ENCODE measurements around the gene KIF26B. TPM values are rescaled to one million over a fixed set of nuclear protein-coding genes. Genes with fewer than 3 reads are reported as not detected.

KIF26B gene
- total and polyA plus RNA-seq, 10 of the 15 experiments (the other 5 are each of a cell fraction or from before 2014, with no cell fraction given): 0.35 to 11.6 (median 2.2) TPM

DNA sequence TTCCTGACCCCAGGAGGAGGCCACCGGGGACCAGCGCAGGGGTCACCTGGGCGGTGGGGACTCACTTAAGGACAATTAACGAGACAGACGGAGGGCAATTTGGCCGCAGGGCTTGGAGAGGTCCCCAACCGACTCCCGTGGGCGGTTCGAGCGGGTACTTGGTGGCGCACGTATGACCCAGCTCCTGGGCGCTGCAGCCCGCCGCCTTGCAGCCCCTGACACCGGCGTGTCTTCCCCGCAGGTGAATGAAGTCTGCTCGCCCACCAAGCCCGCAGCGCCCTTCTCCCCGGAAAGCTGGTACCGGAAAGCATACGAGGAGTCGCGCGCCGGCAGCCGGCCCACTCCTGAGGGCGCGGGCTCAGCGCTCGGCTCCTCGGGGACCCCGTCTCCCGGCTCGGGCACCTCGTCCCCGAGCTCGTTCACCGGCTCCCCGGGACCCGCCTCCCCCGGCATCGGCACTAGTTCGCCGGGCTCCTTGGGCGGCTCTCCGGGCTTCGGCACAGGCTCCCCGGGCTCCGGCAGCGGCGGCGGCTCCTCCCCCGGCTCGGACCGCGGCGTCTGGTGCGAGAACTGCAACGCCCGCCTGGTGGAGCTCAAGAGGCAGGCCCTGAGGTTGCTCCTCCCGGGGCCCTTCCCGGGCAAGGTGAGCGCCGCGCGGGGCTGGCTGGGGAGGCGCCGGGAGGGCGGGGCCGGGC is 1.4 kb downstream of the KIF26B start:
- Histone ChIP-seq H2AFZ (ENCODE audit: control insufficient read depth, low read depth, low read length) (peak overlapping the region; percentile 76), H3K27me3 (replicated peaks in 1 of 2; ENCODE audit: control insufficient read depth in 2 of 2, insufficient read depth in 2 of 2, low read length in 1 of 2) (peaks cover 12 to 26% of the 10 kb centered on the region in 2 experiments), H3K27ac (ENCODE audit: control insufficient read depth, insufficient read depth) (no peak overlapping the region), H3K4me2 (ENCODE audit: control insufficient read depth, insufficient read depth) (peak overlapping the region; percentile 88), H3K36me3 (ENCODE audit: control insufficient read depth in 2 of 2, insufficient read depth in 2 of 2, low read length in 1 of 2) (no peaks in the 10 kb centered on the region), H3K9ac (ENCODE audit: control insufficient read depth, insufficient read depth, low read length) (no peak overlapping the region), H3K79me2 (ENCODE audit: control insufficient read depth, insufficient read depth, low read length) (no peaks in the 10 kb centered on the region), H4K20me1 (ENCODE audit: control insufficient read depth, insufficient read depth) (no peaks in the 10 kb centered on the region; the same call in 1 of the 2 replicates), H3K9me3 (replicated peaks; ENCODE audit: control insufficient read depth, insufficient read depth, low read length) (peaks cover 2% of the 10 kb centered on the region; the same call in 1 of the 3 replicates), H3K4me3 (peak overlapping the region; percentile 50), H3K4me1 (ENCODE audit: control insufficient read depth, insufficient read depth, low read length) (peaks cover 18% of the 10 kb centered on the region)
- peak; percentile 96 for ATAC-seq
- ChIA-PET SMC1A (ENCODE audit: uncharacterized antibody, unreplicated experiment) (interaction anchor here (0.8 to 1.2 kb wide), 3 partner anchors 785 to 1413 kb away, joined by 3 read pairs; no protein-coding TSS in a partner anchor), CTCF (interaction anchor here (1.1 to 1.4 kb wide), 5 partner anchors 20 to 1289 kb away, joined by 3 to 5 read pairs (median 4); no protein-coding TSS in a partner anchor), RAD21 (ENCODE audit: unreplicated experiment) (interaction anchor here (1.0 to 1.2 kb wide), 5 partner anchors 10 to 1295 kb away, joined by 3 to 4 read pairs (median 3); no protein-coding TSS in a partner anchor), POLR2A (no interaction called here)
- FAIRE-seq: no peak
- DNase-seq (ENCODE audit: low read depth, low spot score): no peak
- WGBS (ENCODE audit: insufficient coverage, insufficient replicate concordance, low lambda C conversion rate, missing lambda C conversion rate): 1% methylated on average over 57 of the region's 74 CpGs
- in situ Hi-C loops (cut with MboI) (loop anchor here (5.0 to 10.0 kb wide), 2 partner anchors 1296 to 1539 kb away; no protein-coding TSS in a partner anchor), intact Hi-C loops (cut with micrococcal nuclease; ENCODE audit: unreplicated experiment) (loop anchor here (1.0 to 10.0 kb wide), 5 partner anchors 119 to 1599 kb away; no protein-coding TSS in a partner anchor)
- no TSS peak for BruUV-seq (replicated peaks)
- TF ChIP-seq ZNF384 (IDR thresholded peaks at IDR 0.05; ENCODE audit: borderline replicate concordance, low read depth, low read length): no peak
- no peak for TF ChIP-seq GATAD2B (conservative IDR thresholded peaks at IDR 0.05; ENCODE audit: low read depth)
- TF ChIP-seq NR2F1 (conservative IDR thresholded peaks at IDR 0.05): no peak
- no peak for TF ChIP-seq EGR1 (IDR thresholded peaks at IDR 0.05; ENCODE audit: borderline replicate concordance in 1 of 2, low read depth in 2 of 2, low read length in 2 of 2)
- no peak for TF ChIP-seq HSF1 (IDR thresholded peaks at IDR 0.05; ENCODE audit: low read depth, low read length)
- TF ChIP-seq, protein P1, sequence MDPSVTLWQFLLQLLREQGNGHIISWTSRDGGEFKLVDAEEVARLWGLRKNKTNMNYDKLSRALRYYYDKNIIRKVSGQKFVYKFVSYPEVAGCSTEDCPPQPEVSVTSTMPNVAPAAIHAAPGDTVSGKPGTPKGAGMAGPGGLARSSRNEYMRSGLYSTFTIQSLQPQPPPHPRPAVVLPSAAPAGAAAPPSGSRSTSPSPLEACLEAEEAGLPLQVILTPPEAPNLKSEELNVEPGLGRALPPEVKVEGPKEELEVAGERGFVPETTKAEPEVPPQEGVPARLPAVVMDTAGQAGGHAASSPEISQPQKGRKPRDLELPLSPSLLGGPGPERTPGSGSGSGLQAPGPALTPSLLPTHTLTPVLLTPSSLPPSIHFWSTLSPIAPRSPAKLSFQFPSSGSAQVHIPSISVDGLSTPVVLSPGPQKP (IDR thresholded peaks at IDR 0.05; ENCODE audit: low read depth, low read length): no peak
- TF ChIP-seq RELA (IDR thresholded peaks at IDR 0.05; ENCODE audit: borderline replicate concordance, partially characterized antibody): no peak
- TF ChIP-seq POU2F2 (IDR thresholded peaks at IDR 0.05; ENCODE audit: borderline replicate concordance, low read depth, low read length): no peak
- no peak for TF ChIP-seq NR2C1 (IDR thresholded peaks at IDR 0.05)
- TF ChIP-seq ATF3 (IDR thresholded peaks at IDR 0.05; ENCODE audit: borderline replicate concordance, extremely low read depth, low read depth, low read length): no peak
- TF ChIP-seq NBN (IDR thresholded peaks at IDR 0.05): no peak
- no peak for TF ChIP-seq ASH2L (IDR thresholded peaks at IDR 0.05; ENCODE audit: borderline replicate concordance, low read depth)
- TF ChIP-seq HCFC1 (IDR thresholded peaks at IDR 0.05; ENCODE audit: low read length): no peak
- no peak for TF ChIP-seq ZNF622 (IDR thresholded peaks at IDR 0.05)
- TF ChIP-seq MEF2B (IDR thresholded peaks at IDR 0.05; ENCODE audit: partially characterized antibody, poor library complexity, severe bottlenecking): no peak
- TF ChIP-seq E2F4 (IDR thresholded peaks at IDR 0.05; ENCODE audit: low read depth, low read length): no peak
- no peak for TF ChIP-seq CREB1 (IDR thresholded peaks at IDR 0.05; ENCODE audit: low read depth)
- TF ChIP-seq BHLHE40 (IDR thresholded peaks at IDR 0.05; ENCODE audit: borderline replicate concordance in 1 of 2, low read depth in 2 of 2, low read length in 1 of 2): peak; percentile 37 to 42; a peak in 3 of 4 replicates
- no peak for TF ChIP-seq NR2C2 (IDR thresholded peaks at IDR 0.05; ENCODE audit: borderline replicate concordance, control insufficient read depth, insufficient read length, low read depth)
- TF ChIP-seq RAD21 (IDR thresholded peaks at IDR 0.05; ENCODE audit: insufficient read depth, low read depth, low read length): peak; percentile 65
